Measurements from ENCODE around the gene ADARB2.

- no peak for TF ChIP-seq NR2C2 (IDR thresholded peaks at IDR 0.05; ENCODE audit: borderline replicate concordance, control insufficient read depth, insufficient read length, low read depth)
- TF ChIP-seq CTCF (IDR thresholded peaks at IDR 0.05 in 2 of 3, conservative IDR thresholded peaks at IDR 0.05 in 1 of 3; ENCODE audit: control insufficient read depth in 2 of 3, extremely low read depth in 1 of 3, insufficient read depth in 1 of 3, low read depth in 3 of 3, low read length in 3 of 3): no peak
- no peak for TF ChIP-seq POLR2A (IDR thresholded peaks at IDR 0.05; ENCODE audit: low read depth, low read length)
- TF ChIP-seq MYC (IDR thresholded peaks at IDR 0.05; ENCODE audit: insufficient read depth, insufficient read length, insufficient replicate concordance, low read length, severe bottlenecking): no peak
- no peak for TF ChIP-seq NFIC (IDR thresholded peaks at IDR 0.05; ENCODE audit: low read depth, low read length)
- no peak for TF ChIP-seq CBX3 (IDR thresholded peaks at IDR 0.05; ENCODE audit: borderline replicate concordance, low read depth)
- TF ChIP-seq HDGF (IDR thresholded peaks at IDR 0.05): no peak
- no peak for TF ChIP-seq MAX (IDR thresholded peaks at IDR 0.05; ENCODE audit: low read depth, low read length)
- TF ChIP-seq ZBTB33 (IDR thresholded peaks at IDR 0.05): no peak
- TF ChIP-seq REST (IDR thresholded peaks at IDR 0.05; ENCODE audit: low read depth, low read length): no peak
- no peak for TF ChIP-seq ZBTB40 (IDR thresholded peaks at IDR 0.05; ENCODE audit: borderline replicate concordance)
- TF ChIP-seq ETV6 (conservative IDR thresholded peaks at IDR 0.05 in 1 of 2, IDR thresholded peaks at IDR 0.05 in 1 of 2; ENCODE audit: borderline replicate concordance in 1 of 2, low read depth in 1 of 2): no peak
- no peak for TF ChIP-seq JUND (IDR thresholded peaks at IDR 0.05; ENCODE audit: low read depth, low read length)
These were observed 244.7 kb downstream of the ADARB2 start for GRCh38 chr10:1492641-1493040.

Data from GM12878 (cell line).